SK-N-SH (cell line): ENCODE data around the gene GTF2F2. TPM values are rescaled to one million over a fixed set of nuclear protein-coding genes. Genes with fewer than 3 reads are reported as not detected.
A peak's percentile ranks its signal among the peaks of the same experiment; 100 is the strongest.
"Not testable (repeated sequence)": the region's sequence is repeated elsewhere in the genome, so short reads cannot be mapped to it uniquely, and the experiment has no call there.

Experiments
- CTCF ChIA-PET: fragments of 300-600, 350-600 bp; formaldehyde crosslinking; extraction: SDS; loops from one replicate; lab custom pipeline; 2021; lab: Yijun Ruan, JAX
- POLR2A ChIA-PET: fragments of 350-600 bp; sonication (Branson Sonifier 250); formaldehyde crosslinking; extraction: SDS; loops from one replicate; lab custom pipeline; 2020; ENCODE audit warnings: antibody characterized with exemption, inconsistent platforms; lab: Yijun Ruan, JAX
- DNase-seq: peaks from one replicate; pipeline ENCODE4 v3.0.0; 2012
- H2AFZ ChIP-seq: fragments of 200-600 bp; sonication (generic); 2 replicates; pipeline ENCODE4 v1.8.1; 2016; ENCODE audit warnings: antibody characterized with exemption, mild to moderate bottlenecking, low read depth
- H3F3A ChIP-seq: fragments of 200-600 bp; sonication (generic); replicated peaks from 2 replicates; pipeline ENCODE3; 2016; ENCODE audit warnings: antibody characterized with exemption, mild to moderate bottlenecking; ENCODE audit not compliant: insufficient read depth
- H3K27ac ChIP-seq, 2 experiments: fragments of 200-500 bp in 1 of 2; fragments of 200-600 bp in 1 of 2; sonication (Bioruptor generic) in 1 of 2; sonication (generic), shearing (Covaris generic) in 1 of 2; 2 replicates each; pipeline versions ENCODE4 v1.5.1 to v1.6.1; 2014 to 2016; ENCODE audit warnings: low read depth in 2 of 2, inconsistent platforms in 1 of 2, low read length in 1 of 2, mild to moderate bottlenecking in 1 of 2, mixed read lengths in 1 of 2
- H3K27me3 ChIP-seq: fragments of 200-600 bp; sonication (generic), shearing (Covaris generic); 2 replicates; pipeline ENCODE4 v1.6.1; 2016; ENCODE audit warnings: mixed run types; ENCODE audit not compliant: insufficient read depth
- H3K36me3 ChIP-seq, 2 experiments: fragments of 200-500 bp in 1 of 2; fragments of 200-600 bp in 1 of 2; sonication (Bioruptor generic) in 1 of 2; sonication (generic) in 1 of 2; replicated peaks in 1 of 2; 2 replicates each; pipeline versions ENCODE3 to v1.5.1; 2014 to 2016; ENCODE audit warnings: low read length in 1 of 2, mild to moderate bottlenecking in 1 of 2; ENCODE audit not compliant: insufficient read depth in 2 of 2, control insufficient read depth in 1 of 2
- H3K4me1 ChIP-seq, 2 experiments: fragments of 200-500 bp in 1 of 2; fragments of 200-600 bp in 1 of 2; sonication (Bioruptor generic) in 1 of 2; sonication (generic), shearing (Covaris generic) in 1 of 2; 2 replicates each; pipeline versions ENCODE4 v1.5.1 to v1.6.1; 2014 to 2016; ENCODE audit warnings: low read depth in 1 of 2, low read length in 1 of 2, mixed run types in 1 of 2; ENCODE audit not compliant: insufficient read depth in 2 of 2, control insufficient read depth in 1 of 2
- H3K4me2 ChIP-seq: fragments of 200-600 bp; sonication (generic), shearing (Covaris generic); 2 replicates; pipeline ENCODE4 v1.6.1; 2017; ENCODE audit warnings: mixed run types
- H3K4me3 ChIP-seq, 2 experiments: fragments of 200-500 bp in 1 of 2; fragments of 200-600 bp in 1 of 2; sonication (Bioruptor generic) in 1 of 2; sonication (generic), shearing (Covaris generic) in 1 of 2; 2 replicates each; pipeline versions ENCODE4 v1.5.1 to v1.8.1; 2014 to 2016; ENCODE audit warnings: low read depth in 2 of 2, inconsistent platforms in 1 of 2, low read length in 1 of 2, mild to moderate bottlenecking in 1 of 2, mixed read lengths in 1 of 2, moderate library complexity in 1 of 2
- H3K79me2 ChIP-seq: fragments of 200-600 bp; sonication (generic); 2 replicates; pipeline ENCODE4 v1.8.1; 2017; ENCODE audit warnings: mild to moderate bottlenecking; ENCODE audit not compliant: insufficient read depth
- H3K9ac ChIP-seq: fragments of 200-600 bp; sonication (generic); 2 replicates; pipeline ENCODE4 v1.6.1; 2017; ENCODE audit warnings: mixed run types
- H3K9me2 ChIP-seq: fragments of 200-600 bp; sonication (generic); 2 replicates; pipeline ENCODE4 v1.6.1; 2017; ENCODE audit warnings: mixed run types
- H3K9me3 ChIP-seq: fragments of 200-600 bp; sonication (generic); 2 replicates; pipeline ENCODE4 v1.6.1; 2017; ENCODE audit warnings: mixed run types, mild to moderate bottlenecking, moderate library complexity
- H4K20me1 ChIP-seq: fragments of 200-600 bp; sonication (generic); 2 replicates; pipeline ENCODE4 v1.6.1; 2017; ENCODE audit warnings: mild to moderate bottlenecking, mixed run types; ENCODE audit not compliant: insufficient read depth
- EP300 ChIP-seq, 2 experiments: IDR thresholded peaks; 2 replicates each; pipeline versions ENCODE4 v1.4.0 to v1.6.1; 2012; ENCODE audit warnings: borderline replicate concordance in 1 of 2, low read depth in 1 of 2, low read length in 1 of 2
- FOSL2 ChIP-seq: IDR thresholded peaks from 2 replicates; pipeline ENCODE4 v1.4.0; 2012; ENCODE audit warnings: low read depth, mild to moderate bottlenecking, moderate library complexity, borderline replicate concordance
- FOXM1 ChIP-seq: IDR thresholded peaks from 2 replicates; pipeline ENCODE4 v1.4.0; 2012; ENCODE audit warnings: low read depth, mild to moderate bottlenecking
- JUND ChIP-seq: IDR thresholded peaks from 2 replicates; pipeline ENCODE4 v1.4.0; 2012
- MEF2A ChIP-seq: IDR thresholded peaks from 2 replicates; pipeline ENCODE4 v1.4.0; 2012; ENCODE audit warnings: low read depth, borderline replicate concordance
- NFIC ChIP-seq: IDR thresholded peaks from 2 replicates; pipeline ENCODE4 v1.4.0; 2012; ENCODE audit warnings: borderline replicate concordance
- NRF1 ChIP-seq: IDR thresholded peaks from 2 replicates; pipeline ENCODE4 v1.6.1; 2012; ENCODE audit warnings: low read depth, mild to moderate bottlenecking, low read length
- POLR2AphosphoS5 ChIP-seq: IDR thresholded peaks from 2 replicates; pipeline ENCODE4 v1.6.1; 2012; ENCODE audit warnings: low read depth, low read length
- RAD21 ChIP-seq: IDR thresholded peaks from 2 replicates; pipeline ENCODE4 v1.6.1; 2012; ENCODE audit warnings: mild to moderate bottlenecking, low read length
- RXRA ChIP-seq: IDR thresholded peaks from 2 replicates; pipeline ENCODE4 v1.4.0; 2012; ENCODE audit warnings: low read depth, mild to moderate bottlenecking, borderline replicate concordance
- SMC3 ChIP-seq: IDR thresholded peaks from 2 replicates; pipeline ENCODE4 v1.6.1; 2012; ENCODE audit warnings: low read depth, low read length, improper control_type of control experiment
- TAF1 ChIP-seq: IDR thresholded peaks from 2 replicates; pipeline ENCODE4 v1.6.1; 2012; ENCODE audit warnings: low read depth, mild to moderate bottlenecking, low read length, moderate library complexity, borderline replicate concordance
- TCF12 ChIP-seq: IDR thresholded peaks from 2 replicates; pipeline ENCODE4 v1.4.0; 2012
- TEAD4 ChIP-seq: IDR thresholded peaks from 2 replicates; pipeline ENCODE4 v1.4.0; 2012; ENCODE audit warnings: mild to moderate bottlenecking, borderline replicate concordance; ENCODE audit not compliant: insufficient read depth
- ZBTB33 ChIP-seq: IDR thresholded peaks from 2 replicates; pipeline ENCODE4 v1.4.0; 2012; ENCODE audit warnings: low read depth, borderline replicate concordance
- WGBS: methylation state at CpG from one replicate; pipeline ENCODE4 v1.1.6; 2017; ENCODE audit warnings: low lambda C conversion rate; 5-methylcytosine and 5-hydroxymethylcytosine counted together
- polyA plus RNA-seq, 3 experiments: library from polyadenylated mRNA; depleted of rRNA; stranded (reverse); fragments of >200 nt; gene quantifications; 2 replicates each; pipeline ENCODE4 v1.2.3, GENCODE V29; 2012
- TF ChIP-seq, protein P1 (sequence below): fragments of 200-600 bp; sonication (generic); IDR thresholded peaks from 2 replicates; pipeline ENCODE4 v1.6.1; 2017; ENCODE audit warnings: antibody characterized with exemption, mild to moderate bottlenecking, moderate library complexity
- TF ChIP-seq, protein P2 (sequence below): IDR thresholded peaks from 2 replicates; pipeline ENCODE4; 2012

Gene GTF2F2
- polyA plus RNA-seq, 1 of the 3 experiments (the other 2 are of a cell fraction): 24.2 TPM

DNA sequence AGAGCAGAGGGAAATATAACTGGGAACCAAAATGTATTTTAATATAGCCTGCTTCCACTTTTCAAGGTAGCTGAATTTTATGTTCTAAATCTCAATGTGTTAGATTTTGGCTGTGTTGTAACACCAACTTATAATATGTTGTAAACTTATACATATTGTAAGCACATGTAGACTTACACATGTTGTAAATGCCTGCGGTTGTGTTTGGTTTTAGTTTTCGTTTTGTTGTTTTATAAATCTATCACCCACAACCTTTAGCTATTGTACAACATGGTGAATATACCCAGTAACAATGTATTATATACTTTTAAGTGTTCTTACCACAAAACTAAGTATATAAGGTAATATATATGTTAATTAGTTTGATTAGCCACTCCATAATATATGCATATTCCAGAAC lies 65.0 kb downstream of the GTF2F2 start:
- peaks cover 18% of the 10 kb centered on the region for H3F3A ChIP-seq
- no peak overlapping the region for H3K4me2 ChIP-seq
- H3K79me2 ChIP-seq: peaks cover 24% of the 10 kb centered on the region
- no peaks in the 10 kb centered on the region for H3K9me2 ChIP-seq
- no peaks in the 10 kb centered on the region for H4K20me1 ChIP-seq
- TF ChIP-seq SMC3 (no peak), MEF2A (no peak), NRF1 (no peak), RAD21 (no peak), TAF1 (no peak), POLR2AphosphoS5 (no peak)
- TF ChIP-seq, protein P1, sequence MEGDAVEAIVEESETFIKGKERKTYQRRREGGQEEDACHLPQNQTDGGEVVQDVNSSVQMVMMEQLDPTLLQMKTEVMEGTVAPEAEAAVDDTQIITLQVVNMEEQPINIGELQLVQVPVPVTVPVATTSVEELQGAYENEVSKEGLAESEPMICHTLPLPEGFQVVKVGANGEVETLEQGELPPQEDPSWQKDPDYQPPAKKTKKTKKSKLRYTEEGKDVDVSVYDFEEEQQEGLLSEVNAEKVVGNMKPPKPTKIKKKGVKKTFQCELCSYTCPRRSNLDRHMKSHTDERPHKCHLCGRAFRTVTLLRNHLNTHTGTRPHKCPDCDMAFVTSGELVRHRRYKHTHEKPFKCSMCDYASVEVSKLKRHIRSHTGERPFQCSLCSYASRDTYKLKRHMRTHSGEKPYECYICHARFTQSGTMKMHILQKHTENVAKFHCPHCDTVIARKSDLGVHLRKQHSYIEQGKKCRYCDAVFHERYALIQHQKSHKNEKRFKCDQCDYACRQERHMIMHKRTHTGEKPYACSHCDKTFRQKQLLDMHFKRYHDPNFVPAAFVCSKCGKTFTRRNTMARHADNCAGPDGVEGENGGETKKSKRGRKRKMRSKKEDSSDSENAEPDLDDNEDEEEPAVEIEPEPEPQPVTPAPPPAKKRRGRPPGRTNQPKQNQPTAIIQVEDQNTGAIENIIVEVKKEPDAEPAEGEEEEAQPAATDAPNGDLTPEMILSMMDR: no peak
- DNase-seq: no peak
- H3K9ac ChIP-seq: no peak overlapping the region
- no peak overlapping the region for H2AFZ ChIP-seq
- H3K4me1 ChIP-seq: peaks cover 0 to 6% of the 10 kb centered on the region in 2 experiments; a peak in 1 of 4 replicates
- WGBS: 98% methylated on average over 2 of the region's 2 CpGs
- no peaks in the 10 kb centered on the region for H3K9me3 ChIP-seq
- POLR2A ChIA-PET: no interaction called here
- no peak overlapping the region for H3K27ac ChIP-seq
- H3K27me3 ChIP-seq: no peaks in the 10 kb centered on the region
- H3K36me3 ChIP-seq: peaks cover 2 to 30% of the 10 kb centered on the region in 2 experiments
- CTCF ChIA-PET: interaction anchor here (1.1 kb wide), 1 partner anchor 126 kb away, joined by 3 read pairs; no protein-coding TSS in a partner anchor
- no peak overlapping the region for H3K4me3 ChIP-seq

- H3K9ac ChIP-seq, POLR2A ChIA-PET, H3K4me2 ChIP-seq, H3K27me3 ChIP-seq, CTCF ChIA-PET, H3K9me3 ChIP-seq, H4K20me1 ChIP-seq, H3K4me3 ChIP-seq, H2AFZ ChIP-seq, H3K9me2 ChIP-seq, DNase-seq: not testable (repeated sequence)
- Histone ChIP-seq H3K27ac (peak overlapping the region in 1 of 2 experiments; percentile 53; a peak in 2 of 4 replicates), H3K36me3 (peaks cover 0 to 33% of the 10 kb centered on the region in 2 experiments), H3K79me2 (peaks cover 16% of the 10 kb centered on the region), H3K4me1 (peaks cover 2 to 17% of the 10 kb centered on the region in 2 experiments; a peak in 3 of 4 replicates), H3F3A (peaks cover 30% of the 10 kb centered on the region)
- 90% methylated on average over 3 of the region's 4 CpGs for WGBS
These were observed 68.8 kb downstream of the GTF2F2 start for GRCh38 chr13:45189077-45189476.

DNA sequence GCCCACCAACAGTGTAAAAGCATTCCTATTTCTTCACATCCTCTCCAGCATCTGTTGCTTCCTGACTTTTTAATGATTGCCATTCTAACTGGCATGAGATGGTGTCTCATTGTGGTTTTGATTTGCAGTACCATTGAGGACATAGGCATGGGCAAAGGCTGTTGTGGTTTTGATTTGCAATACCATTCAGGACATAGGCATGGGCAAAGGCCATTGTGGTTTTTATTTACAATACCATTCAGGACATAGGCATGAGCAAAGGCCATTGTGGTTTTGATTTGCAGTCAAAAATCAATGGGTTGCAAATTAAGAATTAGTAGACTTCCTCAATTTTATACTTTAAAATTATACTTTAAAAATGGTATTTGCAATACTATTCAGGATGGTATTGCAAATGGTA lies 69.2 kb downstream of the GTF2F2 start:
- H4K20me1 ChIP-seq, H3K27me3 ChIP-seq, POLR2A ChIA-PET, DNase-seq, H3K9me2 ChIP-seq, H2AFZ ChIP-seq, H3K4me2 ChIP-seq, H3K9ac ChIP-seq, CTCF ChIA-PET, H3K4me3 ChIP-seq, H3K9me3 ChIP-seq: not testable (repeated sequence)
- Histone ChIP-seq H3K4me1 (peaks cover 2 to 17% of the 10 kb centered on the region in 2 experiments; a peak in 3 of 4 replicates), H3F3A (peaks cover 30% of the 10 kb centered on the region), H3K36me3 (peaks cover 2 to 30% of the 10 kb centered on the region in 2 experiments), H3K79me2 (peaks cover 16% of the 10 kb centered on the region), H3K27ac (peak overlapping the region in 1 of 2 experiments; percentile 53; a peak in 2 of 4 replicates)
- TF ChIP-seq JUND (peak; percentile 86), TCF12 (peak; percentile 92), POLR2AphosphoS5 (peak; percentile 21; the same call in 1 of the 2 replicates), RXRA (peak; percentile 71; the same call in 1 of the 2 replicates), TEAD4 (peak; percentile 95), NFIC (peak; percentile 77), ZBTB33 (0 out of 2 replicates have a peak, but pooled peaks have one; percentile 27), EP300 (IDR thresholded peaks at IDR 0.05; ENCODE audit: borderline replicate concordance in 1 of 2, low read depth in 1 of 2, low read length in 1 of 2) (peak; percentile 7 to 95; a peak in 3 of 4 replicates), FOXM1 (peak; percentile 89), FOSL2 (peak; percentile 79)
- TF ChIP-seq, protein P2, sequence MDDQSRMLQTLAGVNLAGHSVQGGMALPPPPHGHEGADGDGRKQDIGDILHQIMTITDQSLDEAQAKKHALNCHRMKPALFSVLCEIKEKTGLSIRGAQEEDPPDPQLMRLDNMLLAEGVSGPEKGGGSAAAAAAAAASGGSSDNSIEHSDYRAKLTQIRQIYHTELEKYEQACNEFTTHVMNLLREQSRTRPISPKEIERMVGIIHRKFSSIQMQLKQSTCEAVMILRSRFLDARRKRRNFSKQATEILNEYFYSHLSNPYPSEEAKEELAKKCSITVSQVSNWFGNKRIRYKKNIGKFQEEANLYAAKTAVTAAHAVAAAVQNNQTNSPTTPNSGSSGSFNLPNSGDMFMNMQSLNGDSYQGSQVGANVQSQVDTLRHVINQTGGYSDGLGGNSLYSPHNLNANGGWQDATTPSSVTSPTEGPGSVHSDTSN: peak; percentile 84
